ENCODE results near the gene GANC.
"Not testable (repeated sequence)": the region's sequence is repeated elsewhere in the genome, so short reads cannot be mapped to it uniquely, and the experiment has no call there.

GANC gene, protein sequence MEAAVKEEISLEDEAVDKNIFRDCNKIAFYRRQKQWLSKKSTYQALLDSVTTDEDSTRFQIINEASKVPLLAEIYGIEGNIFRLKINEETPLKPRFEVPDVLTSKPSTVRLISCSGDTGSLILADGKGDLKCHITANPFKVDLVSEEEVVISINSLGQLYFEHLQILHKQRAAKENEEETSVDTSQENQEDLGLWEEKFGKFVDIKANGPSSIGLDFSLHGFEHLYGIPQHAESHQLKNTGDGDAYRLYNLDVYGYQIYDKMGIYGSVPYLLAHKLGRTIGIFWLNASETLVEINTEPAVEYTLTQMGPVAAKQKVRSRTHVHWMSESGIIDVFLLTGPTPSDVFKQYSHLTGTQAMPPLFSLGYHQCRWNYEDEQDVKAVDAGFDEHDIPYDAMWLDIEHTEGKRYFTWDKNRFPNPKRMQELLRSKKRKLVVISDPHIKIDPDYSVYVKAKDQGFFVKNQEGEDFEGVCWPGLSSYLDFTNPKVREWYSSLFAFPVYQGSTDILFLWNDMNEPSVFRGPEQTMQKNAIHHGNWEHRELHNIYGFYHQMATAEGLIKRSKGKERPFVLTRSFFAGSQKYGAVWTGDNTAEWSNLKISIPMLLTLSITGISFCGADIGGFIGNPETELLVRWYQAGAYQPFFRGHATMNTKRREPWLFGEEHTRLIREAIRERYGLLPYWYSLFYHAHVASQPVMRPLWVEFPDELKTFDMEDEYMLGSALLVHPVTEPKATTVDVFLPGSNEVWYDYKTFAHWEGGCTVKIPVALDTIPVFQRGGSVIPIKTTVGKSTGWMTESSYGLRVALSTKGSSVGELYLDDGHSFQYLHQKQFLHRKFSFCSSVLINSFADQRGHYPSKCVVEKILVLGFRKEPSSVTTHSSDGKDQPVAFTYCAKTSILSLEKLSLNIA (N-terminal part only)

DNA sequence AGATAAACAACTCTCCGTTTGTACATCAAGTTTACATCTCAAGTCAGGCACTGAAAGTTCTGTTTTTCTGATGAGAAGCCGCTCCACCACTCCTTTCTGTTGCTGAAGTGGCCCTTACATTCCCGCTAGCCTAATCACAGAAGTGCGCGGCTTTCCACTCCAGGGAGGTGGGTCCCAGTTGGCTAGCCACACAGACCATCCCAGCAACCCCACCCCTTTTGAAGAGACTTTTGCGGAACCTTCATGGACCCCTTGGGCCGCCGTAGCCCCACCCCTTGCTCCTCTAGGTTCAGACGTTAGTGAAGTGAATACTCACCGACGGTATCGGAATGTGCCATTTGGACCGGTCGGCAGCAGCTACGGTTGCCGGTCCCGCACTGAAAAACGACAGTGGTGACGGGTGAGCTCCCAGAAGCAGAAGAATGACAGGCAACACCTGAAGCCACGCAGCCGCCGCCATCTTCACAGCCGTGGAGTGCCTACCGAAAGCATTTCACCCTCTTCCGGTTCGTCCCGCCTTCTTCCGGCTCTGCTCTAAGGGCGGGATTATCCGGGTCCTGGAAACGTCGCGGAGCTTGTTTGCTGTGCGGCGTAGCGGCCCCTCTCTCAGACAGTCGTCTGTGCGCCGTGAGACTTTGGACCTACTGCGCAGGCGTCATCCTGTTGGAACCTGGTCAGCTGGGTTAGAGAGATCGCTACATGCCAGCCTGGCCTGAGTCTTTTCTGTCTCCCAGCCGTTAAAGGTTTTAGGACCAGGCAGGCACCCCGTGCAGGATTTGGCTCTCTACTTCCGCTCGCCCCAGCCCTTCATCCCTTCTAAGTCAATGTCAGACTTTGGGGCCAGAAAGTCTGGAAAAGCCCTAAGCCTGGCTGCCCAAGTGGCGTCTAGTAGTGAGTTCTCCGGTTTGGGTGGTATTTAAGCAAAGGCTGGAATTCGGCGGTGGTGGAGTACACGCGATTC lies at the start of gene GANC, which contains the start of gene TMEM87A:
GANC (plus strand) TSS at position 263 of the 961 bp plus-strand sequence. CDS start 1,281 bp downstream, outside the sequence.
TMEM87A (minus strand) TSS at position 495 of the 961 bp plus-strand sequence; CDS start at position 460, 35 bp downstream.
- peak; percentile 94 for DNase-seq (ENCODE audit: low spot score)

DNA sequence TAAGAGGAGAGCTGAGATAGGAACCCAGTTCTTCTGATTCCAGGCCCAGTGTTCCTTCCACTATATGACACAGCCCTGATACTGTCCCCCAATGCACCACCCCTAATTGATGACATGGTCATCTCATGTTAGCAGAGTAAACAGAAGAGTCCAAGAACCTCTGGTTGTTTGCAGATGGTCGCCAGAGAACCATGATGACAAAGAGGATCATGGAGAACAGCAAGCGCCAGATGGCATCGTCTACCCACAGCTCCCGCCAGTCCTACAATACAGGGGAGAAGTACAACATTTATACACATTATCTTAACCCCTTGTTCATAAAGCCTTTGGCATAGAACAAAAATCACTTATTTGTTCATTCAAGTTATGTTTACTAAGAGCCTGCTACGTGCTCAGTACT lies 46.4 kb upstream of the GANC start:
- DNase-seq (ENCODE audit: low spot score) = no peak

DNA sequence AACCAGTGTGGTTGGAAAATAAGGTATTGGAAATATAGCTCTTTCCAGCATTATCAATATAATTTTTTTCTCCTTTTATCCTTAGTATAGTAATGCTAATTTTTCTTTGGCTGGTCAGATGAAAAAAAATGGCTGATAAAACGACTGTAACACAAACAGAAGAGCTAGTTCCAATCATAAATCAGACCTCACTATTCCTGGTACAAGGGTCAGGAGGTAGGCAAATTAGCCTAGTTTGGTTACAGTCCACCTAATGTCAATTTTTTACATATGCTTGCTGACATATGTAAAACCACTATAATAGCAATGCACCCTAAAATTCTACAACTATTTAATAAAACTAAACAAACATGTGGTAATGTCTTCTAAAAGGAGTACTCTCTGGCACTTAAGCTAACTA lies 45.0 kb upstream of the GANC start:
- no peak for DNase-seq (ENCODE audit: low spot score)

DNA sequence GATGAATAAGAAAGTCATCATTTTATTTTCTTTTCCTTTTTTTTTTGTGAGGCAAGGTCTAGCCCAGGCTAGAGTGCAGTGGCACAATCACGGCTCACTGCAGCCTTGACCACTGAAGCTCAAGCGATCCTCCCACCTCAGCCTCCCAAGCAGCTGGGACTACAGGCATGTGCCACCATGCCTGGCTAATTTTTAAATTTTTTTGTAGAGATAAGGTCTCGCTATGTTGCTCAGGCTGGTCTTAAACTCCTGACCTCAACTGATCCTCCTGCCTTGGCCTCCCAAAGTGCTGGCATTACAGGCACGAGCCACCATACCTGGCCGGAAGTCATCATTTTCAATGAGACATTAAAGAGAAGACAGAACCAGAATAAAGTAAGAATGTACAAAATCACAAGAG lies 44.0 kb upstream of the GANC start:
- DNase-seq (ENCODE audit: low spot score) = not testable (repeated sequence)

DNA sequence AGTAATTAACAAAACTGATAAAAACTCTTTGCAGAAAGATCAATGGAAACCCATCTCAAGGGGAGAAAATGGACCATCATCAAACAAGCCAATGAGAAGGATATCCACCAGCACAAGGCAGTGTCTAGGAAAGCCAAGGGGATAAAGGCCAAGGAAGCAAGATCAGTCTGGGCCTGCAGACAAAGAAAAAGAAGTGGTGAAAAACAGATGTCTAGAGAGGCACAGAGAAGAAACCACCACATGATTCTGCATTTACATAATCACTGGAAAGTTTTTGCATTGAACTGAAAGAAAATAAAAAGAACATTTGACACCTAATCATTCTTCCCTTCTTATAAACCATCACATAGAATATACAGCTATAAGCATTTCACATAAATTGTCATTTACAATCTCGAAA lies 41.9 kb upstream of the GANC start:
- DNase-seq (ENCODE audit: low spot score) = no peak

DNA sequence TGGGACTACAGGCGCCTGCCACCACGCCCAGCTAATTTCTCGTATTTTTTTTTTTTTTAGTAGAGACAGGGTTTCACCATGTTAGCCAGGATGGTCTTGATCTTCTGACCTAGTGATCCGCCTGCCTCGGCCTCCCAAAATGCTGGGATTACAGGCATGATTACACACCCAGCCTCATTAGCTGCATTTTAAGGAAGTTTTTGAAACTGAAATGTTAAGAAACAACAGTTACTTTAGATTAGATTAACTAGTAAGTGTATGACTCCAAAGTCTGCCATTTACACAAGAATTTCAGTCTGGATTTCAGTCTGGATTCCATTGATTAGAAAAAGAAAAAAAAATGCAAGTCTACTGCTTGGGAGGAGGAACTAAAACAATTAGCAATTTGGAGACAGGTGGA lies 40.4 kb upstream of the GANC start:
- no peak for DNase-seq (ENCODE audit: low spot score)

DNA sequence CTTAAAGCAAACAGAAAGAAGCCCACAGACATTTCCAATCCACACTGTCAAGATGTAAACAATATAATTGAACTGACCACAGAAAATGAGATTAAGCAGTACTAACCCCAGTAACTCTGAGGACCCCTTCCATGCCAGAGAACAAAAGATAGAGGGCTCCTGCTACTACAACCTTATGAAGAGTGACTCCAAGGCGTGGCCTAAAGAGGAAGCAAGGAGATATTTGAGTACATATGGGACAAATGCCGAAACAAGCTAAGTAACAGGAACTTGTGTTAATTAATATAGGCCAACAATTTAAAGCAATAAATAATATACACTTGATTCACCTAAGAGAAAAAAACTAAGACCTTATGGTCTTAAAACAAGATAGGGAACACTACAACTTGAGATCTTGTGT lies 39.9 kb upstream of the GANC start:
- no peak for DNase-seq (ENCODE audit: low spot score)

DNA sequence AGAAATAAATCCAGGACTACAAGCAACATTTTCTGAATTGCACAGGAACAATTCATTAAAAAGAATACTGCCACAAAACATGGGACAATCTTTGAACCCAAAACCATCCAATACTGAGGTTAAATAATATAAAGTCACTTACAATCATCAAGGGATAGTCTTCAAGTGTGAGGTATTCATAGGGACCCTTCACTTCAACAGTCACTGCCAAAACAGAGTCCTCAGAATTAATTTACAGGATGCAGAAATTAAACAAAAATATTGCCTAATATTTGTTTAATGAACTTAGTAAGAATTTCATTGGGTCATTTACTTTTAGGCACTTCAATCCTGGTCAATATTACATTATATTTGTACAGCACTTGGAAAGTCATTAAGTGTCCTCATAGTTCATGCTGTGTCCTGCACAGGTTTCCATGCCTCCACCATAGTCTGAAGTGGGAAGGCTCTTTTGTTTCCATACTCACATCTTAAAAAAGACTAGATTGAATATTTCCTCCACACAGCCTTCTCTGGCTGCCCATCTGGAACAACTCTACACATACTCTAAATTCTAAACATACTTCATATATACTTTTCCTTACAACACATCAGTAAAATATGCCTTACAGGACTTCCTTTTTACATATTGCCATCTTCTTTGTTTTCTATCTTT lies 33.3 kb upstream of the GANC start:
- DNase-seq (ENCODE audit: low spot score) = no peak

DNA sequence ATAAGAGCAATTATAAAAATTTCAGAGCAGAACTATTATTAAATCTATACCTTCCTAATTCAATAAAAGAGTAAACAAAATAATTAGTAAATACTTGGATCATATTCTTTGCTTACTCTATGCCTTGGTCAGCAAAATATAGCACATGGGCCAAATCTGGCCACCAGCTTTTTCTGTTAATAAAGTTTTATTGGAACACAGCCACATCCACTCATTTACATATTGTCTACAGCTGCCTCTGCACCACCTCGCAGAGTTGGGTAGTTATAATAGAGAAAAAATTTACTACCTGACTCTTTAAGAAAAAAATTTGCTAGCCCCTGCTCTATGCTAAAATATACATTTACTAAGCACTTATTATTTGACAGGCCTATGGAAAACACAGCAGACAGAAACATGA lies 32.2 kb upstream of the GANC start:
- DNase-seq (ENCODE audit: low spot score) = no peak

DNA sequence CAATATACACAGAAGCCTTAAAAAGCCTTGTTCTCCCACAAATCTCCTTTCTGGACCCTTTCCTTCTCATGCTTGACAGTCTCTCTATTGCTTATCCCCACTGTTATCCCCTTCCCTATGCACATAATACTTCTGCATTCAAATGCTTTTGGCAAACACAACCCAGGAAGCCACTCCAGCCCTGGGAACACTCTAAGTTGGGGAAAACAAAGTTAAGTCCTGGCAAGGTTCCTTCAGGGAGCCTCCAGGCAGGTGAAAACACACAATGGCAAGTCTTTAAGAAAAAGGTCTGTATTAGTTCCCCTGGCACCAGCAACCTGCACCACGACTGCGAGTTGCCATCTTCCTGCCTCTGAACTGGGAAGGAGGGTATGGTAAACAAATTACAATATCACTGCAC lies 19.7 kb upstream of the GANC start:
- no peak for DNase-seq (ENCODE audit: low spot score)

DNA sequence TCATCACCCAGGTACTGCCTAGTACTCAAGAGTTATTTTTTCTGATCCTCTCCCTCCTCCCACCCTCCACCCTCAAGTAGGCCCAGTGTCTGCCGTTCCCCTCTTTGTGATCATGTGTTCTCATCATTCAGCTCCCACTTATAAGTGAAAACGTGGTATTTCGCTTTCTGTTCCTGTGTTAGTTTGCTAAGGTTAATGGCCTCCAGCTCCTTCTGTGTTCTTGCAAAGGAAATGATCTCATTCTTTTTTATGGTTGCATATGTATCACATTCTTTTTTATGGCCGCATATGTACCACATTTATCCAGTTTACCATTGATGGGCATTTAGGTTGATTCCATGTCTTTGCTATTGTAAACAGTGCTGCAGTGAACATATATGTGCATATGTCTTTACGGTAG lies 8.2 kb upstream of the GANC start:
- DNase-seq (ENCODE audit: low spot score) = no peak

DNA sequence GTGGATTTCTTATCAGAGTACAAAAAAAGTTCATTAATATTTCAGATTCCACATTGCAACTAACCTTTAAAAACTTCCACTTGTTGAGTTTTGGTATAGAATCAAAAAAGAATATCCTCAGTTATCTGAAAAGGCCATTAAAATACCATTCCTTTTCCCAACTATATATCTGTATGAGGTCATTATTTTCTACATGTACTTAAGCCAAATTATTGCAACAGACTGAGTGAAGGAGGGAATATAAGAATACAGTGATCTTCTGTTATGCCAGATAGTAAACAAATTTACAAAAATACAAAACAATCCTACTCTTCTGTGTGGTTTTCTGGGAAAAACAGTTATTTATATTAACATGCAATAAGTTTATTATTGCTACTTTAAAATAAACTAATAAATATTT lies 5.7 kb upstream of the GANC start:
- no peak for DNase-seq (ENCODE audit: low spot score)

DNA sequence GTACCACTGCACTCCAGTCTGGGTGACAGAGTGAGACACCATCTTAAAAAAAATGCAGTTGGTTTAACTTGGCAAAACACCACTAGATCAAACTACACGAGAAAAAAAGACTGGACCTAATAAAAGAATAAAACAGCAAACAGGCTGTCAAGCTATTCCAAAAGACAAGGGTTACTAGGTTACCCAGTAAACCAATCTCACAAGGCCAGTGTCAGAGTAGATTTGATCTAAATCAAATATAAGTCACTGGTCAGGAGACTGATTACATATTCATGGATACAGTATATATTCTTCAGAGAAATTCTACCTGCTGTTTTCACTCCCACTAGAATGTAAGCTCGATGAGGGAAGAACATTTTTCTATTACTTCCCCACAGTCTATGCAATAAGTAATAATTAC lies 2.5 kb upstream of the GANC start:
- DNase-seq (ENCODE audit: low spot score) = no peak

DNA sequence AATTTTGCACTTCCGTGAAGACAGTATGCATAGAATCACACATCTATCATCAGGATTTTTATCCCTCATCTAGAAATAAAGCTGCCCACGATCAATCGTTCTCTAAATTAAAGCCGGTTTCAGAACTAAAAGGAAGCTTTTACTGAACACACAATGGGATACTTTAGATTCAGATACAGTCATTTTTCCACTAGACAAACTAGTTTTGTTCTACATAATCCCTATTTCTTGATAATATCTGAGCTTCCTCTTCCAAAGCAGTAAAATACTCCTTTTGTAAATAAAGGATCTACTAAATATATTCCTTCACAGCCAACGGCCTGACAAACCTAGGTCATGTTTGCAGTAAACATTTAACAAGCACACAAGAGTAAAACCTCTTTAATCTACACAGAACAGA lies 2.0 kb upstream of the GANC start:
- DNase-seq (ENCODE audit: low spot score) = no peak

DNA sequence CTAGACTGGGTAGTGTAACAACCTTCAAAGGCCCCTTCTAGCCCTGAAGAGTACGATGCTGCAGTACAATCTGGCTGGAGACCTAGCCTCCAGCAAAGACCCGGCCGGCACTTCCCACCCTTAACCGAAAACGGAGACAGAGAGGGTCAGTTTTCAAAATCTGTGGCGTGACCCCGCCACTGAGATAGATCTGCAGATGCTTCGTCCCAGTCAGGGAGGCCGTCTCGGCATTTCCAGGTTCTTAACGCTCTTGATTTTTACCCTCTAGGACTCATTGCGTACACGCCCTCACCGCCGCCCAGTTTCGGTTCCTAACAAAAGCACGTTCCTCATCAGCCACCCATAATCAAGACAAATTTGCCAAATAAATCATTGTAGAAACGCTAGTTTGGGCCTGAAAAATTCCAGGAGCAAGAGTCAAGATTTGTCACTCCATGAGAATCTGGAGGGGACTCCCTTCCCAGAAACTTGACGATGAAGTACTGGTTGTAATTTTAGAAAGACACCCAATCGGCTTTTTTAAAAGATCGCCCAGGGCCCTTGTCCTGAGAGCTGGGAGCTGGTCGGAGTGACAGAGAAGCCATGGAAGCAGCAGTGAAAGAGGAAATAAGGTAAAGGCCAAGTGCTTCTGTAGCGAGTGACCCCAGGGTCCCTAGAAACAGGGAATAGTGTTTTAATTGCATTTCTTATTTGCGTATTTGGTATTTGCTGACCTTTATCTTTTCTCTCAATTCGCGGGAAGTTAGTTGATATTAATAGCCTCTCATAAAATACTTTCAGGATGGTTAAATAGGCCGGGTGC lies 1.1 kb downstream of the GANC start:
- peak; percentile 57 for DNase-seq (ENCODE audit: low spot score)

DNA sequence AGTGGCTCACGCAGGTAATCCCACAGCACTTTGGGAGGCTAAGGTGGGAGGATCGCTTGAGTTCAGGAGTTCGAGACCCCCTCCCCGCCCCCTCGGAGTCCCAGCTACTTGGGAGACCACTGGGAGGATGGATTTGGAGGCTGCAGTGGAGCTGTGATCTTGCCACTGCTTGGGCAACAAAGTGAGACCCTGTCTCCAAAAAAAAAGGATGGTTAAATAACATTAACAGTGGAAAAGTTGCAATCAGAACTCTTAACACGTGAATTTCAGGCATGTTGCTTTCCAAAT lies 1.6 kb downstream of the GANC start:
- DNase-seq (ENCODE audit: low spot score) = no peak

DNA sequence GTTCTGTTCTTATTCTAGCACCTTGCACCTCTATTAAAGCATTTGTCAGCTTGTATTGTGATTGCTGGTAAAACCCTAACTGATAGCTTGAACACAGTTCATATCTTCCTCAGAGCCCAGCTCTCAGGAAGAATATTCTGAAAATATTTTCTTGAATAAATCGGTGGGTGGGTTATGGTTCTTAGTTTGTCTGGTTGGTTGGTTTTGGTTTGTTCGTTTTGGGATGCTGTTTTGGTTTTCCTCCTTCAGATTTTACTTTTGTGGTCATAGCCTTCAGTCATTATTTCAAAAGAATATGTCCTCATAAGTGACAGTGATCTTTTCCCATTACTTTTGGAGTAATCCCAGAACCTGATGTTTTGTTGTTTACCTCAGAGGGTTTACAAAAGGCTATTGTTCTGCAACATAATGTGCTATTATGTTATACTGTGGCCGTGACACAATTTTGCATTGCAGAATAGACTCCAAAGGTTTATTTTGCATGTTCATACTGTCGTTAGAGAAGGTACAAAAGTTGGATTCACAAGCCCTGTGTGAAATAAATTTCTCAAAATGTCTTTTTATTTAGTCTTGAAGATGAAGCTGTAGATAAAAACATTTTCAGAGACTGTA lies 2.9 kb downstream of the GANC start:
- DNase-seq (ENCODE audit: low spot score) = no peak

DNA sequence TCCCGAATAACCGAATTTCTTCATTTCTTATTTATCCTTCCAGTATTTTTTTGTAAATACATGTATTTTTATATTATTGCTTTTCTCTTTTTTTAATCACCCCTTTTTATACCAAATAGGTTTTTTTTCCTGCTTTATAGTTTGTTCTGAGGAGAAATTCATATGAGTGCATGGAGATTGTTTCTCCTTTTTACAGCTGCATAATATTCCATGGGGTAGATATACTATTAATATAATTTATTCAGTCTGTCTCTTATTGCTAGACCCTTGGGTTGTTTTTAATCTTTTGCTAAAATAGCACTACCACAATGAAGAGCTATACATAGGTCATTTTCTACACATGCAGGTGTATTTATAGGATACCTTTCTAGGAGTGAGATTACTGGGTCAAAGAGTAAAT lies 3.8 kb downstream of the GANC start:
- no peak for DNase-seq (ENCODE audit: low spot score)

DNA sequence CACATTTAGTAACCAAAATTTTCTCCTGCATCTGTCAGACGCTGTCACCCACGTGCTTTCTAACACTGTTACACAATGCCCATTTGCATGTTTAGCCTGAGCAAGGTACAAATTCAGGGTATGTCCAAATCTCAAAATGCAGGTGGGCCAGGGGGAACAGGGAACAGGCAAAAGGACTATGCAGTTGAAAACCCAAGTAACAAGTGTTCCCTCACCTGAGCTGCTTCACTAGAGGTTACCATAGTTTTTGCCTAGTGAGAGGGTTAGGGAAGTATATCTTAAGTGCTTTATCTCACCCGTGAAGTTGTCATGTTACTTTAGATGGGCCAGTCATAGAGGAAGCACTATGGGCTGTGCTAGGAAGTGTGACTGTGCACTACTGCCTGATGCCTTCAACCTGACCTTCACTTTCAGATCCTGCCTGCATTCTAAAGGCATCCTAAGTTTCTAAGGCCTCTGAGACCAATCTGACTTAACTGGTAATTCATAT lies 6.3 kb downstream of the GANC start:
- DNase-seq (ENCODE audit: low spot score) = no peak

DNA sequence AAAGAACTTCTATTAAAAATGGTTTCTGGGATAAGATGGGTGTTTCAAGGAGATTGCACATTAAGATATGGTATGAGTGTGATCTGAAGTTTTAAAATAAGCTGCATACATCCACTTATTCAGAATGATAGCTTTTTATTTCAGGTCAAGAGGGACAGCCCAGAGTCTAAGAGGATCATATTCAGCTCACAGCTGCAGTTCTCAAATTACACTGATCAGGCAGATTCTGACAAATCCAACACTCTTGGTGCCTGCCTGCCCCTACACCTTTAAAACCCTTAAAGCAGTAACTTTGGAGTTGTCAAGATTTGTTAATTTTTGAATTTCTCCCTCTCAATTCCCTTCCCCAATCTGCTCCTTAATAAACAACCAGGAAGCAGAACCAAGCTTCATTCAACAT lies 9.3 kb downstream of the GANC start:
- DNase-seq (ENCODE audit: low spot score) = no peak
